Activated naive CD4-positive, alpha-beta T cell treated with anti-CD3 and anti-CD28 coated beads, Interleukin-2, amount 50 U/mL, for 24 hours (primary cell): Measurements from ENCODE around the gene CLDN15.

Source experiments
- H3K27ac Mint-ChIP-seq: one replicate; pipeline ENCODE4 v1.8.0; 2021; ENCODE audit warnings: mild to moderate bottlenecking, mixed read lengths
- H3K27me3 Mint-ChIP-seq: one replicate; pipeline ENCODE4 v1.8.0; 2021; ENCODE audit warnings: mixed read lengths
- H3K36me3 Mint-ChIP-seq: one replicate; pipeline ENCODE4 v1.8.0; 2021; ENCODE audit warnings: mixed read lengths
- H3K4me1 Mint-ChIP-seq: one replicate; pipeline ENCODE4 v1.8.0; 2021; ENCODE audit warnings: mixed read lengths
- H3K4me3 Mint-ChIP-seq: one replicate; pipeline ENCODE4 v1.8.0; 2021; ENCODE audit warnings: mild to moderate bottlenecking, mixed read lengths
- H3K9me3 Mint-ChIP-seq: one replicate; pipeline ENCODE4 v1.8.0; 2021; ENCODE audit warnings: mixed read lengths

Gene CLDN15

DNA sequence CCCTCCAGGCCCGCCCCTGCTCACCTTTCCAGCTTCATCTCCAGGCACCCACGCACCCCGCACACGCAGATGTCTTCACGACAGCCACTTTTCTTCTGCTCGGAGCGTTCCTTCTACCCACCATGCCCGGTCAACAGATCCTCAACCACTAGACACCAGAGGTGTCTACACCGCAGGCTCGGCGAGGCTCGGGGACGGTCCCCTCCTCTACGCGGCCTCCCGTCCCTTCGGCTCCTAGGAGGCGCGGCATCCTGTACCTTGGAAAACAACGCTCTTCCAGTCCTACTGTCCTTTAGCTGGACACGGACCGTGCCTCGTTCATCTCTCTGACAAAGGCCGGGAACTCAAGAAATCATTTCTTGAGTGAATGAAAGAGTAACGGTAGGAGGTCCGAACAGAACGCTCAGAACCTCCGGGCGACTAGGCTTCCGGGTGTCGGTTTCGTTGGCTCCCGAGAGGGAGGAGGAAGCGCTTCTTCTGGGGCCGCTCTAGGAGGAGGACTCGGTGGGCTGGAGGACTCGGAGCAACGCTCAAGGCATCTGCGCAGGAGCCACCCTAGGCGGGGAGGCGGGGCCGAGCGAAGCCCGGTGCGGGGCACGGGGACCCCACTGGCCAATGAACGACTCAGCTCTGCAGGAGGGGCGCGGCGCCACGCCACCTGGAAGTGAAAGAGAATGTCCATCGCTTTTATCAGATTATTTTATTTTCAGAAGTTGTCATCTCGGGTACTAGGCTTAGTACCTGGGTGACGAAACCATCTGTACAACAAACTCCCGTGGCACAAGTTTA, 14.5 kb upstream of the CLDN15 start:
- H3K4me3 Mint-ChIP-seq: peak overlapping the region; percentile 100
- peaks cover 30% of the 10 kb centered on the region for H3K4me1 Mint-ChIP-seq
- peaks cover 11% of the 10 kb centered on the region for H3K36me3 Mint-ChIP-seq
- no peaks in the 10 kb centered on the region for H3K9me3 Mint-ChIP-seq
- peak overlapping the region; percentile 99 for H3K27ac Mint-ChIP-seq
- peaks cover 2% of the 10 kb centered on the region for H3K27me3 Mint-ChIP-seq

GRCh38 chr7:101250324-101250723, 12.7 kb upstream of the CLDN15 start:
- H3K4me1 Mint-ChIP-seq: peaks cover 36% of the 10 kb centered on the region
- no peak overlapping the region for H3K27ac Mint-ChIP-seq

DNA sequence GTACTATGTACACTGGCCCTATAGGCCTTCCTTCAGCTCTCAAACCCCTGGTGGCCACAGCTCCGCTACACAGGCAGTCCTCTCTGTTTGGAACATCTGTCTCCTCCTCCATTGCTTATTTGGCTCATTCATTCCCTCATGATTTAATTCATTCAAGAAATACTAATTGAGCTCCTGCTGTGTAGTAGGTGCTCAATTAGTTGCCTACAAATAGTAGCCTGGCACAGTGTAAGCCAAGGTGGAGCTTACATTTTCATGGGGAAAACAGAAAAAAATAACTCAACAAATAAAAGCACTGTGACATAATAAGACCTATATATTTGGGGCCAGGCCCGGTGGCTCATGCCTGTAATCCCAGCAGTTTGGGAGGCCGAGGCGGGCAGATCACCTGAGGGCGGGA, 10.7 kb upstream of the CLDN15 start:
- H3K4me3 Mint-ChIP-seq: peak overlapping the region; percentile 33
- peak overlapping the region; percentile 84 for H3K27ac Mint-ChIP-seq
- peaks cover 11% of the 10 kb centered on the region for H3K36me3 Mint-ChIP-seq
- no peaks in the 10 kb centered on the region for H3K27me3 Mint-ChIP-seq
- no peaks in the 10 kb centered on the region for H3K9me3 Mint-ChIP-seq
- peaks cover 47% of the 10 kb centered on the region for H3K4me1 Mint-ChIP-seq

More at GRCh38 chr7:101250324-101250723, 12.7 kb upstream of the CLDN15 start:
- peaks cover 11% of the 10 kb centered on the region for H3K36me3 Mint-ChIP-seq
- H3K27me3 Mint-ChIP-seq: peaks cover 2% of the 10 kb centered on the region
- peak overlapping the region; percentile 100 for H3K4me3 Mint-ChIP-seq
- H3K9me3 Mint-ChIP-seq: no peaks in the 10 kb centered on the region

DNA sequence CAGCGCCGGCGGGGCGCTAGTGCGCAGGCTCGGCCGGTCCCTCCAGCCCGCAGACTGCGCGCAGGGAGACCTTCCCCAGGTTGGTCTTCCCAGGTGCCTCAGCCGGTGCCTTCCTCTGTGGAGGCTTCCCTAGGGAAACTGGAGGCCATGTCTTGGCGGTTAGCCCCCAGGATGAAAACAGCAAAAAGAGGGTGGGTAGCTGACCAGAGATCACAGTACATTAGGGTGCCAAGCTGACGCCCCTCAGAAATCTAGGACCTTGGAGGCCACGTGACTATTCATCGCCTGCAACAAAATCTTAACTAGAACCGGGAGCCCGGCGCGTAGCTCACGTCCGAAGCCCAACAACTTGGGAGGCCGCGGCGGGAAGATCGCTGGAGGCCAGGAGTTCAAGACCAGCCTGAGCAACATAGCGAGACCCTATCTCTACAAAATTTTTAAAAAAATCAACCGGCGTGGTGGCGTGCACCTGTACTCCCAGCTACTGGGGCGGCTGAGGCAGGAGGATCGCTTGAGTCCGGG, 7.6 kb upstream of the CLDN15 start:
- H3K27ac Mint-ChIP-seq: peak overlapping the region; percentile 90
- peaks cover 36% of the 10 kb centered on the region for H3K4me1 Mint-ChIP-seq
- no peaks in the 10 kb centered on the region for H3K9me3 Mint-ChIP-seq
- H3K36me3 Mint-ChIP-seq: peaks cover 5% of the 10 kb centered on the region
- H3K4me3 Mint-ChIP-seq: peak overlapping the region; percentile 96
- no peaks in the 10 kb centered on the region for H3K27me3 Mint-ChIP-seq

DNA sequence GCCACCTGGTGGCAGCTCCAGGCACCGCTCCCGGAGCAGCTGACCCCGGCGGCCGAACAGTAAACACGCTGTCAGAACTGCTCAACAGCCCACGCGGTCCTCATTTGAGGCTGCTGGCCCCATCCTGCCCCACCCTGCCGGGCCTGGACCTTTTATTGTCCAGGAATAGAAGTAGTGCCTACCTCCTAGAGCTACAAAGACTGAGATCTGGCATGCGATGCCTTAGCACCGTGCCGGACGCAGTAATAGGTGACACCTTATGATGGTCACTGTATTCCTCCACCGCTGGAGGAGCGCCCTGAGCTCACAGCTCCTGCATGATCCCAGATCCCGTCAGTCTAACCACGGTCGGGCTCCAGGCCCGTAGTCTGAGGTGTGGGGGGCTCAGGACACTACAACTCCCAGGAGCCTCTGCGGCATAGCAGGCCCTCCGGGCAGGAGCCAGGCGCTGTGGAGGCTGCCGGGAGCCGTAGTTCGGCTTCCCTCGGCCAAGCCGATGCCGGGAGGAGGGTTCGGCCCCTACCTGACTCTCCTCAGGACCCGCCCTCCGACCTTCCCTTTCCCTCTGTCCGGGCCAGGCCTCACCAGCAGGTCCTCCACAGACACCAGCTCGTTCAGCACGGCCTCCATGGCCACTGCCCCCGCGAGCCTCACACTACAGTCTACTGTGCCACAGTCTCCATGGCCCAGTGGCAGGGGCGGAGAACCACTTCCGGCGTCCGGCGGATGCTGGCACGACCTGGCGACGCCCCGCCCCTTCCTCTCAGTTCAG, 7.0 kb upstream of the CLDN15 start, which contains the start of gene FIS1:
Gene FIS1 (minus strand): TSS at position 707 of the 772 bp plus-strand sequence. CDS start 77 bp downstream, at position 630.
- Mint-ChIP-seq H3K9me3 (no peaks in the 10 kb centered on the region), H3K36me3 (peaks cover 2% of the 10 kb centered on the region), H3K27me3 (no peaks in the 10 kb centered on the region), H3K4me3 (peak within 1 kb of the TSS; percentile 96), H3K27ac (peak within 1 kb of the TSS; percentile 90), H3K4me1 (peaks cover 32% of the 10 kb centered on the region)

GRCh38 chr7:101243646-101244374, 6.2 kb upstream of the CLDN15 start:
- no peaks in the 10 kb centered on the region for H3K27me3 Mint-ChIP-seq
- no peaks in the 10 kb centered on the region for H3K9me3 Mint-ChIP-seq
- peak overlapping the region; percentile 96 for H3K4me3 Mint-ChIP-seq
- H3K27ac Mint-ChIP-seq: peak overlapping the region; percentile 90
- peaks cover 2% of the 10 kb centered on the region for H3K36me3 Mint-ChIP-seq
- peaks cover 32% of the 10 kb centered on the region for H3K4me1 Mint-ChIP-seq

- H3K4me1 Mint-ChIP-seq: peaks cover 22% of the 10 kb centered on the region
- H3K36me3 Mint-ChIP-seq: no peaks in the 10 kb centered on the region
- no peak overlapping the region for H3K27ac Mint-ChIP-seq
- H3K4me3 Mint-ChIP-seq: no peak overlapping the region
- no peaks in the 10 kb centered on the region for H3K9me3 Mint-ChIP-seq
- H3K27me3 Mint-ChIP-seq: no peaks in the 10 kb centered on the region
Measured at GRCh38 chr7:101241443-101242349, 4.1 kb upstream of the CLDN15 start.

- Mint-ChIP-seq H3K27ac (no peak overlapping the region), H3K4me3 (no peak overlapping the region), H3K4me1 (peaks cover 22% of the 10 kb centered on the region), H3K36me3 (no peaks in the 10 kb centered on the region), H3K9me3 (no peaks in the 10 kb centered on the region), H3K27me3 (no peaks in the 10 kb centered on the region)
Measured at GRCh38 chr7:101241015-101241363, 3.4 kb upstream of the CLDN15 start.

DNA sequence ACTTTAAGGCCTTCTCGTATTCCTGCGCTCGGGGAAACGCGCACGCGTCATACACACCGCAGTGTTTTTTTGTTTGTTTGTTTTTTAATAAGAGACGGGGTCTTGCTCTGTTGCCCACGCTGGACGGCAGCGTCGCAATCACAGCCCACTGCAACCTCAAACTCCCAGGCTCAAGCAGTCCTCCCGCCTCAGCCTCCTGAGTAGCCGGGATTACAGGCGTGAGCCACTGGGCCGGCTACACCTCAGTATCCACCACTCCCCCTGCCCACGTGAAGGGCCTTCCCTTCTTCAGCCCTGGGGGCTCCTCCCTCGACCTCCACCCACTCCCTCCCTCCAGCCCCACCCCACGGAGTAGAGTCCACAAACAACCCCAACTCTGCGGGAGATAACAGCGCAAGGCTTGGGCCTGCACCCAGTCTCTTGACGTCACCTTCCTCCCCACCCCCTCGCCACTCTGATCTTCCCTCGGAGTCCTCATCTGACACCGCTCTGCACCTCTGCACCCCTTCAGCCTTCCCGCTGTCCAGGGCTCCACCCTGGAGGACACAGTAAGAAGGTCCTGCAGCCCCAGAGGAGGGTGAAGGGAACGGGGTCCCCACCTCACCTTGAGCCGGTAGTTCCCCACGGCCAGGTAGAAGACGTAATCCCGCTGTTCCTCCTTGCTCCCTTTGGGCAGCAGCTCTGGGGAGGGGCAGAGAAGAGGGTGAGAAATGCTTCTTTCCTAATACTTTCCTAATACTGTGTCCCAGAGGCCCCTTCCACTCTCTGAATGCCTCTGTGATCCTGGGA, 2.8 kb upstream of the CLDN15 start:
- no peaks in the 10 kb centered on the region for H3K27me3 Mint-ChIP-seq
- H3K36me3 Mint-ChIP-seq: no peaks in the 10 kb centered on the region
- no peak overlapping the region for H3K4me3 Mint-ChIP-seq
- H3K27ac Mint-ChIP-seq: no peak overlapping the region
- no peaks in the 10 kb centered on the region for H3K9me3 Mint-ChIP-seq
- peaks cover 17% of the 10 kb centered on the region for H3K4me1 Mint-ChIP-seq

GRCh38 chr7:101239951-101240220, 2.3 kb upstream of the CLDN15 start:
- Mint-ChIP-seq H3K4me3 (no peak overlapping the region), H3K9me3 (no peaks in the 10 kb centered on the region), H3K27ac (no peak overlapping the region), H3K27me3 (no peaks in the 10 kb centered on the region), H3K36me3 (no peaks in the 10 kb centered on the region), H3K4me1 (peaks cover 12% of the 10 kb centered on the region)

DNA sequence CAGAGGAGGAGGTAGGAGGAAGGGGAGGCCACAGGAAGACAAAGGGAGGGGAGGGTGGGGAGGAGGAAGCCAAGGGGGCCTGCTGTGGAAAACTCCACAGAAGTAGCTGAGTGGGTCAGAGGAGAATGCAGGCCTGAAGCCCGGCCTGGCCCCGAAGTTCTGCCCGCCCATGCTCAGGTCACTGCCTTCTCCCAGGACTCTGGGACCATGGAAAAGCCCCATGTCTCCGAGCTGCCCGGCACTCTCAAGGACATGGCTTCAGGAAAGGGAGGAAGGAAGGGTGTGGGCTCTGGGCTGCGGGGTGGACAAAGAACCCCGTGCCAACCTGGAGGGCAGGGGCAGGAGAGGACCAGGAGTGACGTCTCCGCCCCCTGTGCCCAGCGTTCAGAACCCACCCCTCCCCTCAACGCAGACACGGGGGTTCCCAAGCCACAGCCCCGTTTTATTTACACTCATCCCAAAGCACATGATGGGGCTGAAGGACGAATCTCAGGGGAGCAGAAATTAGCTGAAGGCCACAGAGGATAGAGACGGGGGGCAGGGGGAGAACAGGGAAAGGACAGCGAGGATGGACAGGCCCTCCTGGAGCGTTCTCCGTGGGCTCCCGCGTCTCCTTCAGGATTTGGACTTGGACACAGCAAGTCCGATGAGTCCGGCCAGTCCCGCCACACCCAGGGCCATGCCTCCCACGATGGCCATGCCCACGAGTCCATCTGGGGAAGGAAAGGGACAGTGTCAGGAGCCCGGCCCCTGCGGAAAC, 1.8 kb upstream of the CLDN15 start:
- no peak overlapping the region for H3K27ac Mint-ChIP-seq
- no peak overlapping the region for H3K4me3 Mint-ChIP-seq
- H3K9me3 Mint-ChIP-seq: no peaks in the 10 kb centered on the region
- H3K4me1 Mint-ChIP-seq: peaks cover 12% of the 10 kb centered on the region
- no peaks in the 10 kb centered on the region for H3K27me3 Mint-ChIP-seq
- H3K36me3 Mint-ChIP-seq: no peaks in the 10 kb centered on the region

DNA sequence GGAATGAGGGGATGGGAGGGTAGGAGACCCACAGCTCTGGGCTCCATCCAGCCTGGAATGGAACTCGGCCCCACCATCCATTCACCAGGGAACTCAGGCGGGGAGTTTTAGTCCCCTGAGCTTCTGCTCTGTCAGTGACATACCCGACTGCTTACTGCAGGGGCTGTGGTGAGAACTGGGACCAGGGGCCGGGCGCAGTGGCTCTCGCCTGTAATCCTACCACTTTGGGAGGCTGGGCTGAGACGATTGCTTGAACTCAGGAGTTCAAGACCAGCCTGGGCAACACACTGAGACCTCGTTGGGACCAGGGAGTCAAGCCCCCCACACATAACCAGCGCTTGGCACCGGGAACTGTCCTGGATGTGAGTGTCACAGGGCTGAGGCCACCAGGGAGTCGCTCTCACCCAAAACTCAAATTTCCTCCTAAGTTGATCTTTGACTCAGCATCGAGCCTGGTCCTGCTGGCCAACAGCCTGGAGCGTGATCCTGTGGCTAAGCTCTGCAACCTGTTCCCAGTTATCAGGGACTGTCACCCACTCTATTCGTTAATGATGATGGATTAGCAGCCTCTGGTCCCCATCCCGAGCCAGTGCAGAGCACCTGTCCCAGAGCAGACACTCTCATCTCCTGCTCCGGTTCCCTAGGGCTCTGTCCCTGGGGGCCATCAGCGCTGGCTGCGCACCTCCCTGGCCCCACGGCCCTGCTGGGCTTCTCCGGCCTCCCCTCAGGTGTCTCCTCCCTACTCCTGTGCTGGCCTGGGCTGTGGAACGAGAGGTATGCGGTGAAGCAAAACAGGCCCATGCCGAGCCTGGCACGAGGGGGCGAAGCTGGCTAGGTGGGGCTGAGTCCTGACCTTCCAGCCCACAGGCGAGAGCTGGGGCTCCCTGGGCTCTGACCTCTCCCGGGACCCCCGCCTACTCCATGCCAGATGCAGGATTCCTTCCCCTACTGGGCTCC, 902 bp upstream of the CLDN15 start:
- peaks cover 7% of the 10 kb centered on the region for H3K4me1 Mint-ChIP-seq
- H3K27me3 Mint-ChIP-seq: no peaks in the 10 kb centered on the region
- no peak overlapping the region for H3K4me3 Mint-ChIP-seq
- H3K9me3 Mint-ChIP-seq: no peaks in the 10 kb centered on the region
- H3K27ac Mint-ChIP-seq: no peak overlapping the region
- no peaks in the 10 kb centered on the region for H3K36me3 Mint-ChIP-seq

- Mint-ChIP-seq H3K27ac (no peak overlapping the region), H3K9me3 (no peaks in the 10 kb centered on the region), H3K4me3 (no peak overlapping the region), H3K36me3 (no peaks in the 10 kb centered on the region), H3K4me1 (no peaks in the 10 kb centered on the region), H3K27me3 (no peaks in the 10 kb centered on the region)
Measured at GRCh38 chr7:101236292-101236835, 1.2 kb downstream of the CLDN15 start.
